Inferior parietal cortex (tissue), 1 donor: ENCODE data around the gene SMCO1.
"Not testable (repeated sequence)": the region's sequence is repeated elsewhere in the genome, so short reads cannot be mapped to it uniquely, and the experiment has no call there.

Experiments used
- DNase-seq: peaks from one replicate; pipeline ENCODE4 v3.0.0-alpha.2; 2016; ENCODE audit errors: extremely low spot score

SMCO1 gene

GRCh38 chr3:196514913-196515621 lies at the start of gene SMCO1:
SMCO1 (minus strand) TSS chr3:196515346; CDS start chr3:196515209, 137 bp downstream.
- no peak for DNase-seq

GRCh38 chr3:196563721-196564225 lies 48.6 kb upstream of the SMCO1 start:
- DNase-seq, result no peak

- no peak for DNase-seq
Measured at GRCh38 chr3:196559826-196560225, 44.7 kb upstream of the SMCO1 start.

GRCh38 chr3:196558476-196558875 lies 43.3 kb upstream of the SMCO1 start:
- DNase-seq, result no peak

- DNase-seq, result no peak
Measured at GRCh38 chr3:196557236-196557635, 42.1 kb upstream of the SMCO1 start.

GRCh38 chr3:196555295-196555694 lies 40.1 kb upstream of the SMCO1 start:
- DNase-seq, result no peak

- DNase-seq, result no peak
Measured at GRCh38 chr3:196554205-196554604, 39.1 kb upstream of the SMCO1 start.

GRCh38 chr3:196553551-196553950 lies 38.4 kb upstream of the SMCO1 start:
- DNase-seq, result no peak

- DNase-seq, result no peak
Measured at GRCh38 chr3:196552253-196552652, 37.1 kb upstream of the SMCO1 start.

- DNase-seq, result not testable (repeated sequence)
Measured at GRCh38 chr3:196550172-196550571, 35.0 kb upstream of the SMCO1 start.

GRCh38 chr3:196549312-196549711 lies 34.2 kb upstream of the SMCO1 start:
- not testable (repeated sequence) for DNase-seq

GRCh38 chr3:196547067-196547466 lies 31.9 kb upstream of the SMCO1 start:
- no peak for DNase-seq

GRCh38 chr3:196546537-196546936 lies 31.4 kb upstream of the SMCO1 start:
- DNase-seq, result no peak

GRCh38 chr3:196544491-196544992 lies 29.4 kb upstream of the SMCO1 start:
- DNase-seq, result no peak

- DNase-seq, result no peak
Measured at GRCh38 chr3:196541684-196542445, 26.7 kb upstream of the SMCO1 start.

GRCh38 chr3:196537319-196537984 lies 22.3 kb upstream of the SMCO1 start:
- DNase-seq, result peak; percentile 30

GRCh38 chr3:196533260-196533681 lies 18.1 kb upstream of the SMCO1 start:
- no peak for DNase-seq

- DNase-seq, result no peak
Measured at GRCh38 chr3:196531418-196531817, 16.3 kb upstream of the SMCO1 start.

- peak; percentile 51 for DNase-seq
Measured at GRCh38 chr3:196528639-196529233, 13.6 kb upstream of the SMCO1 start.

- no peak for DNase-seq
Measured at GRCh38 chr3:196525141-196525540, 10.0 kb upstream of the SMCO1 start.

GRCh38 chr3:196524527-196524926 lies 9.4 kb upstream of the SMCO1 start:
- no peak for DNase-seq

GRCh38 chr3:196523841-196524240 lies 8.7 kb upstream of the SMCO1 start:
- no peak for DNase-seq
